Astrocyte of the spinal cord (primary cell): Measurements from ENCODE around the gene PDGFC.

Source experiments
- DNase-seq: peaks from one replicate; pipeline ENCODE4 v3.0.0; 2011; ENCODE audit warnings: low read depth, low spot score
- H3K4me3 ChIP-seq: 2 replicates; pipeline ENCODE4 v1.5.1; 2011; ENCODE audit warnings: low read depth, mild to moderate bottlenecking, low read length, moderate library complexity
- CTCF ChIP-seq: IDR thresholded peaks from 2 replicates; pipeline ENCODE4 v1.5.1; 2012; ENCODE audit warnings: low read depth, mild to moderate bottlenecking, low read length, inconsistent platforms
- in situ Hi-C: cut with HindIII; loops from 2 replicates; pipeline ENCODE4 v1.10.0; 2017; ENCODE audit warnings: low sequenced_read_pairs

Gene PDGFC

GRCh38 chr4:156886481-156886880, 85.1 kb downstream of the PDGFC start:
- in situ Hi-C loops, result no loop called here
- TF ChIP-seq CTCF, result no peak

GRCh38 chr4:156885374-156885773, 86.2 kb downstream of the PDGFC start:
- no peak for DNase-seq
- no peak overlapping the region for H3K4me3 ChIP-seq
- TF ChIP-seq CTCF, result no peak
- in situ Hi-C loops, result no loop called here

More at GRCh38 chr4:156886481-156886880, 85.1 kb downstream of the PDGFC start:
- no peak overlapping the region for H3K4me3 ChIP-seq
- no peak for DNase-seq

GRCh38 chr4:156884183-156884582, 87.4 kb downstream of the PDGFC start:
- no peak overlapping the region for H3K4me3 ChIP-seq
- in situ Hi-C loops, result no loop called here
- DNase-seq, result no peak
- TF ChIP-seq CTCF, result no peak

GRCh38 chr4:156875704-156876103, 95.9 kb downstream of the PDGFC start:
- in situ Hi-C loops, result no loop called here
- TF ChIP-seq CTCF, result no peak
- no peak for DNase-seq

GRCh38 chr4:156875055-156875454, 96.5 kb downstream of the PDGFC start:
- no peak overlapping the region for H3K4me3 ChIP-seq
- in situ Hi-C loops, result no loop called here
- no peak for DNase-seq
- TF ChIP-seq CTCF, result no peak

More at GRCh38 chr4:156875704-156876103, 95.9 kb downstream of the PDGFC start:
- H3K4me3 ChIP-seq, result no peak overlapping the region

- TF ChIP-seq CTCF, result no peak
- DNase-seq, result no peak
- in situ Hi-C loops, result no loop called here
These were observed 97.8 kb downstream of the PDGFC start for GRCh38 chr4:156873799-156874198.

GRCh38 chr4:156870861-156871260, 100.7 kb downstream of the PDGFC start:
- in situ Hi-C loops, result no loop called here

More at GRCh38 chr4:156873799-156874198, 97.8 kb downstream of the PDGFC start:
- H3K4me3 ChIP-seq, result no peak overlapping the region

More at GRCh38 chr4:156870861-156871260, 100.7 kb downstream of the PDGFC start:
- no peak overlapping the region for H3K4me3 ChIP-seq
- no peak for DNase-seq
- no peak for TF ChIP-seq CTCF
